ENCODE measurements around the gene PDE9A.
"Not testable (repeated sequence)": the region's sequence is repeated elsewhere in the genome, so short reads cannot be mapped to it uniquely, and the experiment has no call there.

Gene PDE9A

DNA sequence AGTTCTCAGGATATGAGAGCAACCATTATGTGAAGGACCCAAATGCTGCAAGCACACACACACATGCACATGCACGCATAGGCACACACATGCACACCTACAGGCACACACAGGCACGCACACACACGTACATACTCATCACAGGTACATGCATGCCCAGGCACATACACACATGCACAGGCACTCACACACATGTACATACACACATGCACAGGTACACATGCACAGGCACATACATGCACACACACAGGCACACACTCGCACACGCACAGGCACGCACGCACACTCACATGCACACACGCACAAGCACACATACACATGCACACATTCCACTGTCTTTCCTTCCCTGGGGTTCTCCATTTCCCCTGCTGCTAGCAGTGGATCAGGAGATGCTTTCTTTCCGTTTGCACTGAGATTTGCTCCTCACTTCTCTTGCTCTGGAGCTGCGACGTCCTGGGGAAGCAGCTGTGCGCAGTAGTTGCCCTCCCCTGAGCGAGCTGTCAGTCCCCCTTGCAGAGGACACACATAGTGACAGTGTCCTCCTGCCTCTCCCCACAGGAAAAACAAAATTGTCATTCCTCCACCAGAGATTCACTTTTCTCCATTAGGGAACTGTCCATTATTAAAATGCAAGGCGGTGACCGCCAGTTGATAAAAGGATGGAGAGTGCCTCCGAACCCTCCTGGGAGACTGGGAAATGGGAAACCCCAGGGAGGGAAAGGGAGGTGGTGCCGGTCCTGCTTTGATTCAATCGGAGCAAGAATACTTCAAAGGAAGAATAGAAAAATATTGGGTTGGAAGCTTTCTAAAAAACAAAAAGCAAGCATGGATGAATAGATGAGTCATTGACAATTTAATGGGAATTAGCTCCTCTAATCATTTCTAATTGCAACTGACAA lies 156.4 kb downstream of the PDE9A start:
- no peak for DNase-seq

DNA sequence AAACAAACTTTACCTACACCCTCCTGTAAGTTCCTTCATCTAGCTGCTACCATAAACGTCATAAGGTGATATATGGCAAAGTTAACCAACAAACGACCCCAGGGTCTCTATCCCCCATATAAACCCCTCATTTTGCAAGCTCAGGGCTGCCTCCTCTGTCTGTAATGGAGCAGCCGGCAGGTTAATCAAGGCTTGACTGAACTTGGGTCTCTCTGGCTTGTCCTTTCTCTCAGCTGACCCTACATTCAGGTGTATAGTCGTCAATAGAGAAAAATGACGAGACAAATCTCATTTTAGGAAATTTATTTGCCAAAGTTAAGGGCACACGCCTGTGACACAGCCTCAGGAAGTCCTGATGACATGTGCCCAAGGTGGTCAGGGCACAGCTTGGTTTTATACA lies 158.5 kb downstream of the PDE9A start:
- DNase-seq, result no peak

DNA sequence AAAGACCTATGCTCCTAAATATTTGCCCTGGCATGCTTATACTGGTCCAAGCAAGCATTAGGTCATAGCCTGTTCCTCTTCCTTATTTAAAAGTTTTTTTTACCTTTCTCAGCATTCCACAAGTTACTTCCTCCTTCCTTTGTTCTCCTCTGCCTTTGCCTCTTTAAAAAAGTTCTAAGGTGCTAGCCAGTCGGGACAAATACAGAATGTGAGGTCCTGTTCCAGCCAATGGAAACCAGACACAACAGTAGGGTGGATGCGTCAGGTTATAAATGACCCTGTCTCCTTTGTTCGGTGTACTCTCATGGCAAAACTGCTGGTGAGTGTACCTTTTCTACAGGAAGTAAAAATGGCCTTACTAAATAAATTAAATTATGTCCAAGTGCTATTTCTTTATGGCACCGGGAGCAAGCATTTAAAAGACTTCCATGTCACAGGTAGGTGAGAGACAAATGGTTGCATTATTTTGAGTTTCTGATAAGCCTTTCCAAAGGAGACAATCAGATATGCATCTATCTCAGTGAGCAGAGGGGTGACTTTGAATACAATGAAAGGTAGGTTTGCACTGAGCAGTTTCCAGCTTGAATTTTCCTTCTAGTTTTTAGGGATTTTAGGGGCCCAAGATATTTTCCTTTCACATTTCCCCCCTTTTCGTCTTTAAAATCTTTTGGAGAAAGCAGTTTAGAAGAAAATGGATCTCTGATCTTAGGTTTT lies 159.3 kb downstream of the PDE9A start:
- DNase-seq, result not testable (repeated sequence)

DNA sequence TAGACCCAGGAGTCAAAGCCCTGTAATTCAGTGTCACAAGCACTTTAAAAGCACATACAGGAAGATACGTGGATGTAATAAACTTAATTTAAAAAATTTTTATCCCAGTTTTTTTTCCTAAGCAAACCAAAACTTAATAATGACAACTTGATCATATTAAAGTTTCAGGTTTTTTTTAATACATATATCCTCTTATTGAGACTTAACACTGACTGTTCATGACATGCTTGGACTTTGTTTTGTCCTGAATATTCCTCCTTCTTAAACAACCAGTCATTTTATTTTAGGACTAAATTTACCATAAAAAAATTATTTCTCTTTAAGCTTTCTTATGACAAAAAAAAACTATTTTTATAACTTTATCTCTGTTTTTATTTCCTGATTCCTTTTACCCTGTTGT lies 161.8 kb downstream of the PDE9A start:
- DNase-seq, result no peak

DNA sequence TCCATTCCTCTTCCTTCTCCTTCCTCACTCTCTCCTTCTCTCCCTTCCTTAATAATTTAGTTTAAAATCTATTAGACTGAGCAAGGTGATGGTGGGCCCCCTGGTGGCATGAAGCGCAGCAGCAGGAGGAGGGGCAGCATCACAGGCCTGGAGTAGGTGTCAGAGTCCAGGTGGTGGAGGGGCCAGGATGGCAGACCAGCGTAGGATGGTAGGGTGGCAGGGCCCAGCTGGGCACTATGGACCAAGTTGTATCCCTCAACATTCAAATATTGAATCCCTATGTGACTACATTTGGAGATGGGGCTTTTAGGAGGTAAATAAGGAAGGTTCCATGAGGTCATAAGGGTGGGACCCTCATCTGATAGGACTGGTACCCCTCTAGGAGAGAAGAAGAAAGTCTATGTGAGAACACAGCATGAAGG lies 164.9 kb downstream of the PDE9A start:
- peak; percentile 71 for DNase-seq

DNA sequence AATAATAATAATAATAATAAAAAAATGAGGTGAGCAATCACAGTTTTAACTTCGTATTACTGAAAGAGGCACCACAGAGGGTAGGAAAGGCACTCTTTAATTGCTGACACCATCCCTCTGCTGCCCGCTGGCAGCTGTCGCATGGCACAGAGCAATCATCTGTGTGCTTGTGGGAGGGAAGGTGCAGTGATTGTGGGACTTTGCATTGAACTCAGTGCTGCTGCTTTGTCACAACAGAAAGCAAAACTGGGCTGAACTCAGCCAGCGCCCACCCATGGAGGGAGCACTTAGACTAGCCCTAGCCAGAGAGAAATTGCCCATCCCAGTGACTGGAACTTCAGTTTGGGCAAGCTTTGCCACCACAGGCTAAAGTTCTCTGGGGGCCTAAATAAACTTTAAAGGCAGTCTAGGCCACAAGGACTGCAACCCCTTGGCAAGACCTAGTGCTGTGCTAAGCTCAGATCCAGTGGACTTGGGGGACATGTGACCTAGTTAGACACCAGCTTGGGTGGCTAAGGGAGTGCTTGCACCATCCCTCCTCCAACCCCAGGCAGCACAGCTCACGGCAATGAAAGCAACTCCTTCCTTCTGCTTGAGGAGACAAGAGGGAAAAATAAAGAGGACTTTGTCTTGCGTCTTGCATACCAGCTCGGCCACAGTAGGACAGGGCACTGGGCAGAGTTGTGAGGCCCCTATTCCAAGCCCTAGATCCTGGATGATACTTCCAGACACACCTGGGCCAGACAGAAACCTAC lies 166.6 kb downstream of the PDE9A start:
- no peak for DNase-seq

DNA sequence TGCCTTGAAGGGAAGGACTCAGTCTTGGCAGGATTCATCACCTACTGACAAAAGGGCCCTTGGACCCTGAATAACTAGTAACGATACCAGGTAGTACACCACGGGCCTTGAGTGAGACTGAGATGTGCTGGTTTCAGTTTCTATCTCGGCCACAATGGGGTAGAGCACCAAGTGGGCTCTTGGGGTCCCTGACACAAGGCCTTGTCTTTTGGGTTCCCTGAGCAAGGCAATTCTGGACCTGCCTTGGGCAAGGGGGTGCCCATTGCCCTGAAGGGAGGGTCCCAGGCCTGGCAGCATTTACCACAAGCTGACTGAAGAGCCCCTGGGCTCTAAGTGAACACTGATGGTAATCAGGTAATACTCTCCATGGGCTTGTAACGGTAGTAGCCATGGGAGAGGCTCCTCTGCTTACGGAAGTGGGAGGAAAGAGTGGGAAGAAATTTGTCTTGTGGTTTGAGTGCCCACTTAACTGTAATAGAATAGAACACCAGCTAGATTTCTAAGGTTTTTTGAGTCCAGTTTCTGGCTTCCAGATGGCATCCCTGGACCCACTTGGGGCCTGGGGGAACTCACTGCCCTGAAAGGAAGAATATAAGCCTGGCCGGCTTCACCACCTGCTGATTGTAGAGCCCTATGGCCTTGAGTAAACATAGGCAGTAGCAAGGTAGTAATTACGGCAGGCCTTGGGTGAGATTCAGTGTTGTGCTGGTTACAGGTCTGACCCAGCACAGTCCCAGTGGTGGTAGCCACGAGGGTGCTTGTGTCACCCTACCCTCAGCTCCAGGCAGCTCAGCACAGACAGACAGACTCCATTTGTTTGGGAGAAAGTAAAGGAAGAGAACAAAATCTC lies 167.4 kb downstream of the PDE9A start:
- no peak for DNase-seq

Measured in CD4-positive, alpha-beta T cell treated with Interleukin-12 subunit alpha and Interleukin-12 subunit beta, for 1 hour (primary cell).